ENCODE measurements around the gene DPEP1.

The DPEP1 gene

DNA sequence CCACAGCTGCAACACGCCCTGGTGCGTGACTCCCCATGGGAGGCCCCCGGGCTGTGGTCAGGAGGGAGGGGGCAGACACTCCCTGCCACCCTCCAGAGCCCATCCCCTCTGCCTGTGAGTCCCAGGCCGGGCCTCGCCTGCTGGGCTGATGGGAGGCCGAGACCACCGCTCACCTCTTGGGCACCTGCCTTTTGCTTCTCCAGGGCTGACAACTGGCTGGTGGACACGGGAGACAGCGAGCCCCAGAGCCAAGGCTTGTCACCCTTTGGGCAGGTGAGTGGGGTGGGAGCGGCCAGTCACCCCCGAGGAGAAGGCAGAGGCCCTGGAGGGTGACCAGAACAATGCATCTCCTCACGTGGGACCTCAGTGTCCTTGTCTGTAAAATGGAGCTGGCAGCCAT is 23.2 kb downstream of the DPEP1 start:
- Histone ChIP-seq H2AFZ (ENCODE audit: low read depth, low read length) (no peak overlapping the region), H3K36me3 (replicated peaks; ENCODE audit: low read depth, low read length) (no peaks in the 10 kb centered on the region), H3K79me2 (ENCODE audit: low read length) (no peaks in the 10 kb centered on the region), H3K4me3 (ENCODE audit: low read length) (no peak overlapping the region), H3K9ac (ENCODE audit: low read length) (no peak overlapping the region), H3K27me3 (ENCODE audit: low read depth, low read length) (peaks cover 5% of the 10 kb centered on the region; the same call in 1 of the 2 replicates), H3K4me2 (ENCODE audit: low read length) (no peak overlapping the region), H3K27ac (ENCODE audit: low read length) (no peak overlapping the region), H3K4me1 (ENCODE audit: low read length) (no peaks in the 10 kb centered on the region), H4K20me1 (ENCODE audit: insufficient read depth, low read length) (no peaks in the 10 kb centered on the region), H3K9me3 (ENCODE audit: insufficient read depth, low read length) (no peaks in the 10 kb centered on the region)
- no peak for TF ChIP-seq EZH2phosphoT487 (IDR thresholded peaks at IDR 0.05; ENCODE audit: low read depth)
- TF ChIP-seq, protein P1, sequence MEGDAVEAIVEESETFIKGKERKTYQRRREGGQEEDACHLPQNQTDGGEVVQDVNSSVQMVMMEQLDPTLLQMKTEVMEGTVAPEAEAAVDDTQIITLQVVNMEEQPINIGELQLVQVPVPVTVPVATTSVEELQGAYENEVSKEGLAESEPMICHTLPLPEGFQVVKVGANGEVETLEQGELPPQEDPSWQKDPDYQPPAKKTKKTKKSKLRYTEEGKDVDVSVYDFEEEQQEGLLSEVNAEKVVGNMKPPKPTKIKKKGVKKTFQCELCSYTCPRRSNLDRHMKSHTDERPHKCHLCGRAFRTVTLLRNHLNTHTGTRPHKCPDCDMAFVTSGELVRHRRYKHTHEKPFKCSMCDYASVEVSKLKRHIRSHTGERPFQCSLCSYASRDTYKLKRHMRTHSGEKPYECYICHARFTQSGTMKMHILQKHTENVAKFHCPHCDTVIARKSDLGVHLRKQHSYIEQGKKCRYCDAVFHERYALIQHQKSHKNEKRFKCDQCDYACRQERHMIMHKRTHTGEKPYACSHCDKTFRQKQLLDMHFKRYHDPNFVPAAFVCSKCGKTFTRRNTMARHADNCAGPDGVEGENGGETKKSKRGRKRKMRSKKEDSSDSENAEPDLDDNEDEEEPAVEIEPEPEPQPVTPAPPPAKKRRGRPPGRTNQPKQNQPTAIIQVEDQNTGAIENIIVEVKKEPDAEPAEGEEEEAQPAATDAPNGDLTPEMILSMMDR (IDR thresholded peaks at IDR 0.05; ENCODE audit: low read depth, low read length) = no peak

DNA sequence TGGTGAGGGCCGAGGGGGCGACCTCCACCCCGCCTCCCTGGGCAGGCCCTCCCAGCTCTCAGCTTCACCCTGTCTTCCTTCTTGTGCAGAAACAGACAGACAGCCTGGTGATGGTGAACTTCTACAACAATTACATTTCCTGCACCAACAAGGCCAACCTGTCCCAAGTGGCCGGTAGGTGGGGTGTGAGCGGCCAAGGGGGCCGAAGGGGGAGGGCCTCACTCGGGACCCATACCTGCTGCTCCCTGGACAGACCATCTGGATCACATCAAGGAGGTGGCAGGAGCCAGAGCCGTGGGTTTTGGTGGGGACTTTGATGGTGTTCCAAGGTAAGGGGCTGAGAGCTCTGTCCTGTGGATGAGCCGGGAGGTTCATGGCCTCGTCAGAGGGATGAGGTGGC is 23.9 kb downstream of the DPEP1 start:
- Histone ChIP-seq H3K27ac (ENCODE audit: low read length) (no peak overlapping the region), H4K20me1 (ENCODE audit: insufficient read depth, low read length) (no peaks in the 10 kb centered on the region), H3K79me2 (ENCODE audit: low read length) (no peaks in the 10 kb centered on the region), H2AFZ (ENCODE audit: low read depth, low read length) (no peak overlapping the region), H3K36me3 (replicated peaks; ENCODE audit: low read depth, low read length) (no peaks in the 10 kb centered on the region), H3K9ac (ENCODE audit: low read length) (no peak overlapping the region), H3K4me2 (ENCODE audit: low read length) (no peak overlapping the region), H3K27me3 (ENCODE audit: low read depth, low read length) (peaks cover 5% of the 10 kb centered on the region; the same call in 1 of the 2 replicates), H3K9me3 (ENCODE audit: insufficient read depth, low read length) (no peaks in the 10 kb centered on the region), H3K4me1 (ENCODE audit: low read length) (no peaks in the 10 kb centered on the region), H3K4me3 (ENCODE audit: low read length) (no peak overlapping the region)
- no peak for TF ChIP-seq EZH2phosphoT487 (IDR thresholded peaks at IDR 0.05; ENCODE audit: low read depth)
- TF ChIP-seq, protein P1 (IDR thresholded peaks at IDR 0.05; ENCODE audit: low read depth, low read length) = no peak

DNA sequence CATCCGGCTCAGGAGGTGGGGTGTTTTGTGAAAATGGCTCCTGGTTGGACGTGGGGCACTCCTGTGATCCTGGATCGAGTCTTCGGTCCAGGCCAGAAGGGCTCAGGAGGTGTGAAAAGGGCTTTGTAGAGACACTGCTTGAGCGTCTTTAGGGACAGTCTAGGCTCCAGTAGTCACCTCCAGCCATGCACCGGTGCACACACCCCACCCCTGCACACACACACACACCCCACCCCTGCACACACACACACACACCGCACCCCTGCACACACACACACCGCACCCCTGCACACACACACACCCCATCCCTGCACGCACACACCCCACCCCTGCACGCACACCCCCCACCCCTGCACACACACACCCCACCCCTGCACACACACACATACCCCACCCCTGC is 25.0 kb downstream of the DPEP1 start:
- H3K4me1 ChIP-seq (ENCODE audit: low read length) = no peaks in the 10 kb centered on the region

DNA sequence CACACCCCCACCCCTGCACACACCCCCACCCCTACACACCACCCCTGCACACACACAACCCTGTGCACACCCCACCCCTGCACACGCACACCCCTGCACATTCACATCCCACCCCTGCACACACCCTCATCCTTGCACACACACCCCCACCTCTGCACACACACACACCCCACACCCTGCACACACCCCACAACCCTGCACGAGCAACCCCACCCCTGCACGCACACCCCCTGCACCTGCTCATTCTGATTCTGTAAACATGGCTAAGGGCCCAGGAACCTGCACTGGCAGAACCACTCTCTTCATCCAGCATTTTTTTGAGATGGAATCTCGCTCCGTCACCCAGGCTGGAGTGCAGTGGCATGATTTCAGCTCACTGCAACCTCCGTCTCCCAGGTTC is 25.9 kb downstream of the DPEP1 start:
- H3K27ac ChIP-seq (ENCODE audit: low read length) = no peak overlapping the region
- H2AFZ ChIP-seq (ENCODE audit: low read depth, low read length) = no peak overlapping the region
- no peak overlapping the region for H3K9ac ChIP-seq (ENCODE audit: low read length)
- H3K4me1 ChIP-seq (ENCODE audit: low read length) = no peaks in the 10 kb centered on the region
- TF ChIP-seq, protein P1 (IDR thresholded peaks at IDR 0.05; ENCODE audit: low read depth, low read length) = no peak
- TF ChIP-seq EZH2phosphoT487 (IDR thresholded peaks at IDR 0.05; ENCODE audit: low read depth) = no peak
- no peak overlapping the region for H3K4me3 ChIP-seq (ENCODE audit: low read length)
- H3K9me3 ChIP-seq (ENCODE audit: insufficient read depth, low read length) = no peaks in the 10 kb centered on the region
- no peaks in the 10 kb centered on the region for H3K79me2 ChIP-seq (ENCODE audit: low read length)
- no peaks in the 10 kb centered on the region for H3K36me3 ChIP-seq (replicated peaks; ENCODE audit: low read depth, low read length)
- H3K27me3 ChIP-seq (ENCODE audit: low read depth, low read length) = no peaks in the 10 kb centered on the region
- H4K20me1 ChIP-seq (ENCODE audit: insufficient read depth, low read length) = no peaks in the 10 kb centered on the region
- H3K4me2 ChIP-seq (ENCODE audit: low read length) = no peak overlapping the region

More for the DNA sequence above, 25.0 kb downstream of the DPEP1 start:
- H3K9me3 ChIP-seq (ENCODE audit: insufficient read depth, low read length) = no peaks in the 10 kb centered on the region
- H3K79me2 ChIP-seq (ENCODE audit: low read length) = no peaks in the 10 kb centered on the region
- H2AFZ ChIP-seq (ENCODE audit: low read depth, low read length) = no peak overlapping the region
- no peak for TF ChIP-seq EZH2phosphoT487 (IDR thresholded peaks at IDR 0.05; ENCODE audit: low read depth)
- TF ChIP-seq, protein P1 (IDR thresholded peaks at IDR 0.05; ENCODE audit: low read depth, low read length) = no peak
- no peak overlapping the region for H3K4me3 ChIP-seq (ENCODE audit: low read length)
- no peak overlapping the region for H3K4me2 ChIP-seq (ENCODE audit: low read length)
- H3K27ac ChIP-seq (ENCODE audit: low read length) = no peak overlapping the region
- no peaks in the 10 kb centered on the region for H4K20me1 ChIP-seq (ENCODE audit: insufficient read depth, low read length)
- H3K36me3 ChIP-seq (replicated peaks; ENCODE audit: low read depth, low read length) = no peaks in the 10 kb centered on the region
- H3K27me3 ChIP-seq (ENCODE audit: low read depth, low read length) = peaks cover 4% of the 10 kb centered on the region; the same call in 1 of the 2 replicates
- no peak overlapping the region for H3K9ac ChIP-seq (ENCODE audit: low read length)
